WERI-Rb-1 (cell line): Measurements from ENCODE around the gene EBF4.
"Not testable (repeated sequence)": the region's sequence is repeated elsewhere in the genome, so short reads cannot be mapped to it uniquely, and the experiment has no call there.

ENCODE experiments used
- DNase-seq: peaks from one replicate; pipeline ENCODE4 v3.0.0-alpha.2; 2020
- H3K27ac ChIP-seq: fragments of 250-450 bp; sonication (Bioruptor Pico); 2 replicates; pipeline ENCODE4 v1.5.1; 2020; ENCODE audit warnings: mild to moderate bottlenecking, moderate library complexity
- H3K27me3 ChIP-seq: fragments of 250-450 bp; sonication (Bioruptor Pico); 2 replicates; pipeline ENCODE4 v1.5.1; 2021; ENCODE audit warnings: mild to moderate bottlenecking, low read depth, moderate library complexity; ENCODE audit not compliant: insufficient read depth, severe bottlenecking
- H3K36me3 ChIP-seq: fragments of 250-450 bp; sonication (Bioruptor Pico); 2 replicates; pipeline ENCODE4 v1.5.1; 2020; ENCODE audit warnings: mild to moderate bottlenecking, moderate library complexity
- H3K4me3 ChIP-seq: 2 replicates; pipeline ENCODE4 v1.5.1; 2011; ENCODE audit warnings: low read depth, mild to moderate bottlenecking, control low read depth, low read length
- H3K9me3 ChIP-seq: fragments of 250-450 bp; sonication (Bioruptor Pico); 2 replicates; pipeline ENCODE4 v1.5.1; 2021; ENCODE audit warnings: mild to moderate bottlenecking, moderate library complexity; ENCODE audit not compliant: severe bottlenecking
- TF ChIP-seq, protein P1 (sequence below): IDR thresholded peaks from 2 replicates; pipeline ENCODE4 v1.5.1; 2011; ENCODE audit warnings: low read depth, mild to moderate bottlenecking, control low read depth, inconsistent platforms, low read length

EBF4 gene

DNA sequence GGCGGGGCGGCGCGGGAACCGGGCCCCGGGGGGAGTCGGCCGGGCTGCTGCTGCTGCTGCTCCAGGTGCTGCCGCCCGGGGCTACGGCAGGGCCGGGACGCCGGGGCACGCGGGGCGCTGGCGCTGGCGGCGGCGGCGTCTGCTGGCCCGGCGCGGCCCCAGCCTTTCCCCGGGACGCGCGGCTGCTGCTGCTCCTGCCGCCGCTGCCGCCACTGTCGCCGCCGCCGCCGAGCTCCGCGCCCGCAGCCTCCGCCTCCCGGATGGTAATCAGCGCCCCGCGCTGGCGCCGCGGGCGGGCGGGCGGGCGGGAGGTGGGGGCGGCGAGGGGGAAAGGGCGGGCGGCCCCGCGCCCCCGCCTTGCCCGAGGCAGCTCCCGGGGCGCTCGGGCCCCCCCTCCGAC lies 306 bp downstream of the EBF4 start:
- no peaks in the 10 kb centered on the region for H3K9me3 ChIP-seq
- no peaks in the 10 kb centered on the region; the same call in 1 of the 2 replicates for H3K36me3 ChIP-seq
- H3K4me3 ChIP-seq = no peak overlapping the region; the same call in 1 of the 2 replicates
- no peaks in the 10 kb centered on the region for H3K27me3 ChIP-seq
- DNase-seq = no peak
- no peak overlapping the region for H3K27ac ChIP-seq
- TF ChIP-seq, protein P1, sequence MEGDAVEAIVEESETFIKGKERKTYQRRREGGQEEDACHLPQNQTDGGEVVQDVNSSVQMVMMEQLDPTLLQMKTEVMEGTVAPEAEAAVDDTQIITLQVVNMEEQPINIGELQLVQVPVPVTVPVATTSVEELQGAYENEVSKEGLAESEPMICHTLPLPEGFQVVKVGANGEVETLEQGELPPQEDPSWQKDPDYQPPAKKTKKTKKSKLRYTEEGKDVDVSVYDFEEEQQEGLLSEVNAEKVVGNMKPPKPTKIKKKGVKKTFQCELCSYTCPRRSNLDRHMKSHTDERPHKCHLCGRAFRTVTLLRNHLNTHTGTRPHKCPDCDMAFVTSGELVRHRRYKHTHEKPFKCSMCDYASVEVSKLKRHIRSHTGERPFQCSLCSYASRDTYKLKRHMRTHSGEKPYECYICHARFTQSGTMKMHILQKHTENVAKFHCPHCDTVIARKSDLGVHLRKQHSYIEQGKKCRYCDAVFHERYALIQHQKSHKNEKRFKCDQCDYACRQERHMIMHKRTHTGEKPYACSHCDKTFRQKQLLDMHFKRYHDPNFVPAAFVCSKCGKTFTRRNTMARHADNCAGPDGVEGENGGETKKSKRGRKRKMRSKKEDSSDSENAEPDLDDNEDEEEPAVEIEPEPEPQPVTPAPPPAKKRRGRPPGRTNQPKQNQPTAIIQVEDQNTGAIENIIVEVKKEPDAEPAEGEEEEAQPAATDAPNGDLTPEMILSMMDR = no peak

DNA sequence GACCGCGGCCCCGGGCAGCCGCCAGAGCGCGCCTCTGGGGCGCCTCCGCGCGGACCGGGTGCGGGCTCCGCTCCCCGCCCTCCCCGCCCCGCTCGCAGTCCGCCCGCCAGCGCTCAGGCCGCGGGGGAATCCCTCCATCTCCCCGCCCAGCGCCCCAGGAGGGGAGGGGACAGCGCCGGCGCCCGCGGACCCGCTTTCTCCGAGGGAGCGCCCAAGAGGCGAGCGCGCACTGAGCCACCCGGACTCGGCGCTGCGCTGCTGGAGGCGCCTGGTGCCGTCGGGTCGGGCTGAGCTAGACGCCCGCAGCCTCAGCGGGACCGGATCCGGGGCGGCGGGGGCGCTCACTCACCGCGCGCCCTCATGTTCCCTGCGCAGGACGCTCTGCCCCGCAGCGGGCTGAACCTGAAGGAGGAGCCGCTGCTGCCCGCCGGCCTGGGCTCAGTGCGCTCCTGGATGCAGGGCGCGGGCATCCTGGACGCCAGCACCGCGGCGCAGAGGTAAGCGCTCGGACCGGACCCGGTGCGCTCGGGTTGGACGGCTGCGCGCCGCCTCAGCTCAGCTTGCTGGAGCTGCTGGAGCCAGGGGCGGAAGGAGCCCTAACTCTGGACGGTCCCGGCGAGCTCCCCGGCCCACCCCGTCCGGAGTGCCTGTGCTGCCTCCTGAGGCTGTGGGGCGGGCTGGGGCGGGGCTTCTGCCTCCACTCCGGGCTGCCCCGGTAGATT lies 867 bp downstream of the EBF4 start:
- Histone ChIP-seq H3K36me3 (no peaks in the 10 kb centered on the region; the same call in 1 of the 2 replicates), H3K27ac (peak overlapping the region; percentile 35), H3K9me3 (no peaks in the 10 kb centered on the region), H3K27me3 (no peaks in the 10 kb centered on the region), H3K4me3 (peak overlapping the region; percentile 59)
- peak; percentile 75 for DNase-seq
- TF ChIP-seq, protein P1 = no peak

DNA sequence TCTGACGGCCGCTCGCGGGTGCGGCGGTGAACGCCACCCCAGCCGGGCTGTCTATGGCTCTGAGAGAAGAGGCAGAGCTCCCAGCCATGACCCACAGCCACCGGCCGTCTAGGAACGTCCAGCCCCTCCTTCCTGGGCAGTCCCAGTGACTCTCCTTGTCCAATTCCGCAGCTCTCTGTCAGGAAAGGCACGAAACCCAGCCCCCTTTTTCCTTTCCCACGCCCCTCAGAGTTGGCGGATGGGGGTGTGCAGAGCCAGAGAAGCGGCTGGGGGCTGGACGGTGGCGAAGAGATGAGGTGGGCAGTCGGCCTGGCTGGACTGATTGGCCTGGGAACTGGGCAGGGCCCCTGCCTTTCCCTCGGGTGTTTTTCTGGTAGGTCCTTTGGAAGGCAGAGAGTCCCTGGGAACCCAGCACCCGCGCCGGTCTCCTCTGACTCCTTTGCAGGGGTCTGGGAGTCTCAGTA lies 1.5 kb downstream of the EBF4 start:
- Histone ChIP-seq H3K36me3 (no peaks in the 10 kb centered on the region; the same call in 1 of the 2 replicates), H3K27me3 (no peaks in the 10 kb centered on the region), H3K27ac (no peak overlapping the region), H3K9me3 (no peaks in the 10 kb centered on the region), H3K4me3 (peak overlapping the region; percentile 59)
- no peak for DNase-seq
- TF ChIP-seq, protein P1 = no peak

DNA sequence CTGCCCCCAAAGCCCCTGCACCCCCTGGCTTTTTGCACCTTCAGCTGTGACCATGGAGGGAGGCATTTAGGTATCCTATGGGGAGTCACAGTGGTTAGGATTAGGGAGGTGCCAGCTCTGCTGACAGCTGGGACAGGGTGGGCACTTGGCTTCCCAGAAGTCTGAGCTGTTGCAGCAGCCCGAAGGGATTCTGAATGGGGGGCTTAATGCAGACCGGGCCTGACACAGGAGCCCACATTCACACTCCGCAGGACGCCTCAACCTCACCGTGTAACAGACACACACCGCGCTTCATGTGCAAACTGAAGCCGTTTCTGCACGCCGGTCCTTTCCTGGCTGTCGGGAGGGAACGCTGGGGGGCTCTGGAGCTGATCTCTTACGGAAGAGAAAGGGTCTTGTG lies 1.9 kb downstream of the EBF4 start:
- DNase-seq = no peak
- no peaks in the 10 kb centered on the region for H3K27me3 ChIP-seq
- no peaks in the 10 kb centered on the region; the same call in 1 of the 2 replicates for H3K36me3 ChIP-seq
- H3K4me3 ChIP-seq = no peak overlapping the region
- TF ChIP-seq, protein P1 = no peak
- no peak overlapping the region for H3K27ac ChIP-seq
- no peaks in the 10 kb centered on the region for H3K9me3 ChIP-seq

DNA sequence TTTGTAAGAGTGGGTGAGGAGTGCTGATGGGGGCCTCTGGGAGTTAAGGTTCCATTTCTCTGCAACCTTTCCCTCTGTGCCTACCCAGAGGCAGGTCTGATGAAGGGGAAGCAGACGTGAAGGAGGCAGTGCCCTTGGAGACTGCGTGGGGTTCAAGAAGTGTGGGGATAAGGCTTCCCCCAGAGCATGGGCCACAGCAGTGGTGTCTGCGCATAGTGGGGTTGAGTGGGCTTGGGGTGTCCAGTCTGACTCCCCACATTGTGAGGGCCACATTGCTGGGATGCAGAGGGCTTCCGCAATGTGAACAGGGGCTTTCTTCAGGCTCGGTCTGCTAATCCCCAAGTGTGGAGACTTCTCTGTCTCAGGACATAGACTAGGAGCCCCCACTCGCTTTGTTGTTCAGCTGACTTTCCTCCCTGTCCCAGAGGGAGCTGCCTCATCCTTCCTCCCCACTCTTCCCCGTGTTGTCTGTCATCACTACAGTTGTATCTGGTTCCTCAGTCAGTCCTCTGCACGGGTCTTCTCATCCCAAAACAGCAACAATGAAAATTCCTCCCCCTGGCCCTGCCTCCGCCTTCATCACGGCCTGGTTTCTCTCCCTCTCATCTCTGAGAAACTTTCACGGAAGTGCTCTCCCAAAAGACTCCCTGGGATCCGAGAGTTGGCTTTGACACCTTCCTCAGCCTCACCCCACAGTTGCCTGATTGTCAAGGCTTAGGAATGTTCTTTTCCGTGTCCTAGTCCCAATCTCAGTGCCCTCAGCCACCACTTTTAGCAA lies 2.8 kb downstream of the EBF4 start:
- DNase-seq = no peak
- TF ChIP-seq, protein P1 = no peak
- H3K36me3 ChIP-seq = no peaks in the 10 kb centered on the region; the same call in 1 of the 2 replicates
- no peaks in the 10 kb centered on the region for H3K9me3 ChIP-seq
- H3K27me3 ChIP-seq = no peaks in the 10 kb centered on the region
- no peak overlapping the region for H3K27ac ChIP-seq
- no peak overlapping the region for H3K4me3 ChIP-seq

DNA sequence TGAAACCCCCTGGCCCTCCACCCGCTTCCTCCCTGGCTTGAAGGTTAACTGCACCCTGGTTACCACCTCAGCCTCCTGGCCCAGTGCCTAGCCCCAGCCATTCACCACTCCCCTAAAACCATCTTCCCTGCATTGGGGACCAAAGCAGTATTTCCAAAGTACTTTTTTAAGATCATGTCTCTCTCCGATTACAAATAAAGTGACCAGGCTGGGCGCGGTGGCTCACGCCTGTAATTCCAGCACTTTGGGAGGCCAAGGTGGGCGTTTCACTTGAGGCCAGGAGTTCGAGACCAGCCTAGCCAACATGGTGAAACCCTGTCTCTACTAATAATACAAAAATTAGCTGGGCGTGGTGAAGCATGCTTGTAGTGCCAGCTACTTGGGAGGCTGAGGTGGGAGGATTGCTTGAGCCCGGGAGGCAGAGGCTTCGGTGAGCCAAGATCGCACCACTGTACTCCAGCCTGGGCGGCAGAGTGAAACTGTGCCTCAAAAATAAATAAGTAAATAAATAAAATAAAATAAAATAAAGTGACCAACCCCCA lies 3.5 kb downstream of the EBF4 start:
- H3K9me3 ChIP-seq, H3K4me3 ChIP-seq, H3K27me3 ChIP-seq, DNase-seq, H3K27ac ChIP-seq, H3K36me3 ChIP-seq: not testable (repeated sequence)
